ENCODE measurements around the gene ZNF366. TPM values are rescaled to one million over a fixed set of nuclear protein-coding genes. Genes with fewer than 3 reads are reported as not detected.

The ZNF366 gene
- total RNA-seq, 4 donors from 2014 or later, result 2.8 to 6.5 (median 4.9) TPM

DNA sequence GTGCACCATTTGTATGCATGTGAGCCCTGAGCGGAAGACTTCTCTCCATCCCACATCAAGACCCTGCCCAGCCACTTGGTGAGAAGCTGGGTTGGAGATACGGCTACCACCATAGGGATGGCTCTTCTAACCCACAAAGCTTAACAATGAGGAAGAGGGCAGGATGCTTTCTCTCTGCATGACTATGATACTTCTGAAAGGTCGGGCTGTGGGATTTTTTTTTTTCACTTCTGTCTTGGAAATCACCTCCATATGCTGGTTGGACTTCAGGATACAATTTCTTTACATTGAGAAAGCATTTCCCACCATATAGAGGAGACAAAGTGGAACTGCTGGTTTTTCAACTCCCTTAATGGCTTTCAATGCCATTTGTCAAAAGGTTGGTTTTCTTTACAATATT, 30.5 kb downstream of the ZNF366 start:
- 95 to 100% methylated on average over 2 of the region's 3 CpGs for WGBS, 2 donors (ENCODE audit: low coverage in 1 of 2)
- no peak overlapping the region for H3K27ac ChIP-seq
- H3K9me3 ChIP-seq, result no peaks in the 10 kb centered on the region
- H3K36me3 ChIP-seq, result no peaks in the 10 kb centered on the region
- H3K4me3 ChIP-seq, result no peak overlapping the region
- H3K27me3 ChIP-seq, result no peaks in the 10 kb centered on the region
- peaks cover 2 to 23% (median 16%) of the 10 kb centered on the region in 3 donors for H3K4me1 ChIP-seq
- TF ChIP-seq POLR2A (IDR thresholded peaks at IDR 0.05), result no peak
- no peak for TF ChIP-seq CTCF (IDR thresholded peaks at IDR 0.05)
- TF ChIP-seq EP300 (IDR thresholded peaks at IDR 0.05), result no peak
- no peak for TF ChIP-seq POLR2AphosphoS5 (IDR thresholded peaks at IDR 0.05)
- ATAC-seq, result no peak

DNA sequence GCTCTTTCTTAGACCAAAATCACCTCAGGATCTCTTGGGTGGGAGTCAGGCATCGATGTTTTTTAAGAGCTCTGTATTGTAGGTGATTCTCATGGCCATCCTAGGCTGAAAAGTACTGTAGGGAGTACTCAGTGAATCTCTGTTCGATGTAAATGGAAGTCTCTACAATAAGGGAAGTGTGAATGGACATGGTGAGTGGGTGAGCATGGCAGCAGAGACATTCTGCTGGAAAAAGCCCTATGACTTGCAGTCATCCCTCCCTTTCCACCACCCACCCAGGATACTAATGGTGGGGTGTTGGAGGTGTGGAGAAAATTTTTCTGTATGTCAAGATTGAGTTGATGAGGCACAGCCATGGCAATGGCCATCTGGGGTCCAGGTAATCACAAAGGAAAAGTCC, 30.9 kb downstream of the ZNF366 start:
- Histone ChIP-seq H3K27ac (no peak overlapping the region), H3K4me1 (peaks cover 2 to 23% (median 16%) of the 10 kb centered on the region in 3 donors), H3K9me3 (no peaks in the 10 kb centered on the region), H3K27me3 (no peaks in the 10 kb centered on the region), H3K36me3 (no peaks in the 10 kb centered on the region), H3K4me3 (no peak overlapping the region)
- 100% methylated on average over 1 to 2 of the region's 2 CpGs for WGBS, 2 donors (ENCODE audit: low coverage in 1 of 2)
- TF ChIP-seq EP300 (IDR thresholded peaks at IDR 0.05) (no peak), CTCF (IDR thresholded peaks at IDR 0.05) (no peak), POLR2A (IDR thresholded peaks at IDR 0.05) (no peak), POLR2AphosphoS5 (IDR thresholded peaks at IDR 0.05) (no peak)
- ATAC-seq, result no peak

DNA sequence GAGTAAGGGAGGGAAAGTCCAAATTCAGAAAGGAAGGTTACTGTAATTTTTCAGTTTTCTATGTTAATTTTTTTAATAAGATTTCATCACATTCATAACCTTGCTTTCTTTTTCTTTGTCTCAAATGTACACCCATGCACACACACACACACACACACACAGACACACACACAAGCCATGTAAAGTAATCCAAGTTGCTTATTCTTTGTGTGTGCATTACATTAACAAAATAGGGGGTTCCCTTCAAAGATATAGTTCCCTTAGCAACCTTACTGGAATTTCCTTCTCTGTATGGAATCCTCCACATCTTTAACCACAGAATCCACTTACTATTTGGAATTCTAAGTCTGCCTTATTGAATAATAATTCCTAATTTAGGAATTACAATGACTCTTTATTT, 32.7 kb downstream of the ZNF366 start:
- no peak overlapping the region for H3K27ac ChIP-seq
- H3K4me3 ChIP-seq, result no peak overlapping the region
- no peaks in the 10 kb centered on the region for H3K27me3 ChIP-seq
- no peaks in the 10 kb centered on the region for H3K36me3 ChIP-seq
- TF ChIP-seq EP300 (IDR thresholded peaks at IDR 0.05), result no peak
- TF ChIP-seq POLR2AphosphoS5 (IDR thresholded peaks at IDR 0.05), result no peak
- no peak for TF ChIP-seq POLR2A (IDR thresholded peaks at IDR 0.05)
- TF ChIP-seq CTCF (IDR thresholded peaks at IDR 0.05), result no peak
- no peaks in the 10 kb centered on the region for H3K9me3 ChIP-seq
- no peak for ATAC-seq
- peaks cover 2 to 18% (median 16%) of the 10 kb centered on the region in 3 donors for H3K4me1 ChIP-seq

- TF ChIP-seq POLR2A (IDR thresholded peaks at IDR 0.05), result no peak
- no peak for TF ChIP-seq CTCF (IDR thresholded peaks at IDR 0.05)
- no peak for TF ChIP-seq EP300 (IDR thresholded peaks at IDR 0.05)
- no peak for TF ChIP-seq POLR2AphosphoS5 (IDR thresholded peaks at IDR 0.05)
Observed at GRCh38 chr5:72474046-72474500, 33.1 kb downstream of the ZNF366 start.

GRCh38 chr5:72472666-72473422, 34.4 kb downstream of the ZNF366 start:
- no peaks in the 10 kb centered on the region for H3K36me3 ChIP-seq
- no peaks in the 10 kb centered on the region for H3K27me3 ChIP-seq
- H3K9me3 ChIP-seq, result no peaks in the 10 kb centered on the region
- WGBS, 2 donors (ENCODE audit: low coverage in 1 of 2), result 67 to 69% methylated on average over 6 of the region's 6 CpGs
- TF ChIP-seq EP300 (IDR thresholded peaks at IDR 0.05), result no peak
- no peak for TF ChIP-seq POLR2A (IDR thresholded peaks at IDR 0.05)
- no peak for TF ChIP-seq CTCF (IDR thresholded peaks at IDR 0.05)
- no peak for TF ChIP-seq POLR2AphosphoS5 (IDR thresholded peaks at IDR 0.05)
- no peak overlapping the region for H3K4me3 ChIP-seq
- H3K27ac ChIP-seq, result no peak overlapping the region
- peak; percentile 54 for ATAC-seq
- peaks cover 0 to 4% (median under 1%) of the 10 kb centered on the region in 3 donors for H3K4me1 ChIP-seq

More at GRCh38 chr5:72474046-72474500, 33.1 kb downstream of the ZNF366 start:
- 80% methylated on average over 1 of the region's 1 CpG; no CpG with 5 or more reads in 1 of the 2 donors for WGBS, 2 donors (ENCODE audit: low coverage in 1 of 2)
- H3K27me3 ChIP-seq, result no peaks in the 10 kb centered on the region
- no peak for ATAC-seq
- no peaks in the 10 kb centered on the region for H3K9me3 ChIP-seq
- peaks cover under 1 to 15% (median 13%) of the 10 kb centered on the region in 3 donors for H3K4me1 ChIP-seq
- no peak overlapping the region for H3K27ac ChIP-seq
- no peak overlapping the region for H3K4me3 ChIP-seq
- H3K36me3 ChIP-seq, result no peaks in the 10 kb centered on the region
